WI38 (cell line): ENCODE measurements around the gene MYRF.

Experiments
- H3K4me3 ChIP-seq: 2 replicates; pipeline ENCODE4 v1.5.1; 2011; ENCODE audit warnings: low read depth, mild to moderate bottlenecking, control low read depth, low read length
- CTCF ChIP-seq: IDR thresholded peaks from 2 replicates; pipeline ENCODE4 v1.5.1; 2012; ENCODE audit warnings: low read depth, mild to moderate bottlenecking, control low read depth, low read length

Gene MYRF

GRCh38 chr11:61718621-61719302, 33.7 kb upstream of the MYRF start:
- TF ChIP-seq CTCF, result no peak
- H3K4me3 ChIP-seq, result peak overlapping the region; percentile 52

DNA sequence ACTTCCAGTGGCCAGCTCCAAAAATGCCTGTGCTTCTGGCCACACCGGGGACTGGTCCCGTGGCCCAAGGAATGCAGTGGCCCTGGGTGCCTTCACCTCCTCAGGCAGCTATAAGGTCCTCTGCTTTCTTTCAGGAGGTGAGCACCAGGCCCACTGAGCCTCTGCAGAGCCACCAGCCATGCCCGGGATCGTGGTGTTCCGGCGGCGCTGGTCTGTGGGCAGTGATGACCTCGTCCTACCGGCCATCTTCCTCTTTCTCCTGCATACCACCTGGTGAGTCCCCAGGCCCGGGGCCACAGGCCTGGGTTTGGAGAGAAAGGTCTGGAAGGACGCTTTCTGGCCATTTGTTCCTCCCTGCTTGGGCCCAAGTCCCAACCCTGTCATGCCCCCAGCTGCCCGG, 32.5 kb upstream of the MYRF start:
- TF ChIP-seq CTCF, result no peak

GRCh38 chr11:61720597-61720996, 31.8 kb upstream of the MYRF start:
- no peak overlapping the region for H3K4me3 ChIP-seq

More for the DNA sequence above, 32.5 kb upstream of the MYRF start:
- H3K4me3 ChIP-seq, result no peak overlapping the region

DNA sequence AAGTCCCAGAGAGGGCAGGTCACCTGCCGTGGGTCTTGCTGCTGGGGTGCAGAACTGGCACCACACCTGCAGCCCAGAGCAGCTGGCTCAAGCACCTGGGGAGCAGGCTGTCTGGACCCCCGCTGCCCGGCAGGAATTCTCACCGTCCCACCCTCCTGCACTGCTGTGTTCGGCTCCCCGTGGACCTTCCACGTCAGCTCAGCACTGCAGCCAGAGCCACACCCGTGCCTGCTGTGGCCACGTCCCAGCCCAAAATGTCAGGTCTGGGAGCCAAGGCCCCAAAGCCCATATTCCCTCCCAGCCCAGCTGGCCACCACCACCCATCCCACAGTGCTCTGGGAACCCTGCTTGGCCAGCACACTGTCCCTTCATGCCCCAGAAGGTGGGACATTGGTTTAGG, 28.0 kb upstream of the MYRF start:
- no peak for TF ChIP-seq CTCF
- H3K4me3 ChIP-seq, result no peak overlapping the region

More at GRCh38 chr11:61720597-61720996, 31.8 kb upstream of the MYRF start:
- no peak for TF ChIP-seq CTCF

DNA sequence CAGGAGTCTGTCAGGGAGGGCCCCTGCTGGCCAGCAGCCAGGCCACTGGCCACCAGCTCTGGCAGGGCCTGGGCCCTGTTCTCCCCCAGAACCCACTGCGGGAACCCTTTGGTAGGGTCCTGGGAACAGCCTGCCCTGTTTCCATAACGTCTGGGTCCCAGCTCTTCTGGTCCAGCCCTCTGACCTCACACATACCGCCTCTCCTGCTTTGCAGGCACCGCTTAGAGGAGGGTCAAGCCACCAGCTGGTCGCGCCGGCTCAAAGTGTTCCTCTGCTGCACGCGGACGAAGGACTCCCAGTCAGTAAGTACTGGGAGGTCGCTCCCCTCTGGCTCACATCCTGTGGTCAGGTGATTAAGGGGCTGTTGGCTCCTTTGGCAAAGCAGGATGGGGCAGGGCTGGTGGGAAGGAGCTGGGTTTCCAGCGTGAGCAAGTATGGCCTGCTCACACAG, 26.6 kb upstream of the MYRF start:
- no peak overlapping the region for H3K4me3 ChIP-seq
- no peak for TF ChIP-seq CTCF

DNA sequence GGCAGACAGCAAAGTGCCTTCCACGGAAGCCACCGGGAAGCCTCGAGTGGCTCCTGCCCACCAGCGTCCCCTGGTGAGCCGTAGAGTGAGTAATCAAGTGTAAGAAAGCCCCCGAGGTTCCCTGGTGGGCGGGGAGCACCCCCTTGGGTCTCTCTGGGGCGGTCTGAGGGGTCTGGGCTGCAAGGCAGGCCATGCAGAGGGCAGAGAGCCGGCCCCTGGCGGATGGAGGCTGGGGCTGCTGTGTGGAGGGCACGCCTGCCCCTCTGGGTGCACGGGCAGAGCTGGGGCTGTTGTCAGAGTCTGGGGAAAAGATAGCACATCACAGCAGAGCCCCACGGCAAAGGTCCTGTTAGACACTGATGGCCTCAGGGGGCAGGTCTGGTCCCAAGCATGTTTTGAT, 25.7 kb upstream of the MYRF start:
- no peak overlapping the region for H3K4me3 ChIP-seq
- no peak for TF ChIP-seq CTCF

DNA sequence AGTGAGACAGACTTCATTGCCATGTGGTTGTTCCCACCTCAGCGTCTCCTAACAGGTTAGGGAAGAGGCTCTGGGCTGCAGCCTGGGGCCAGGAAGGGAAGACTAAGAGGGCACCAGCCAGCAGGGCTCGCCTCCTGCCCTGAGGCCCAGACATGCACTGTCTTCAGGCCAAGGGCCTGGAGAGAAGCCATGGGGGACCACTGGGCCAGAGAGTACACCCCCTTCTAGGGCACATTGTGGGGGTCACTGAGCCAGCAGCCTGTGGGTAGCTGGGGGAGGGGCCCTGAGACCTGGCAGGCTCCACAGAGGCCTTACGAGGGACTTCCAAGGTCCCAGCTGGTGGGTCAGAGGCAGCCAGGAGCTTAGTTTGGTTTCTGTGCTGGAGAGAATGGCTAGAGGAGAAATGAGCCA, 25.0 kb upstream of the MYRF start:
- no peak for TF ChIP-seq CTCF
- H3K4me3 ChIP-seq, result no peak overlapping the region
